ENCODE results near the gene LPIN1. TPM values are rescaled to one million over a fixed set of nuclear protein-coding genes. Genes with fewer than 3 reads are reported as not detected.

The LPIN1 gene
- total and polyA plus RNA-seq, 2 of the 13 experiments (the other 11 are each of a cell fraction or from before 2014, with no cell fraction given), result 9.7 to 19.4 TPM

- TF ChIP-seq THAP9 (CRISPR knock-in tag; IDR thresholded peaks at IDR 0.05; ENCODE audit: borderline replicate concordance), result peak; percentile 20; the same call in 1 of the 2 replicates
- 0 out of 2 replicates have a peak, but pooled peaks have one; percentile 23 for TF ChIP-seq KAT8 (CRISPR knock-in tag; IDR thresholded peaks at IDR 0.05)
- TF ChIP-seq FOXC1 (CRISPR knock-in tag; IDR thresholded peaks at IDR 0.05; ENCODE audit: borderline replicate concordance), result 0 out of 2 replicates have a peak, but pooled peaks have one; percentile 48
- TF ChIP-seq ZNF740 (CRISPR knock-in tag; IDR thresholded peaks at IDR 0.05), result peak; percentile 76; the same call in 1 of the 2 replicates
- no peak for TF ChIP-seq ZNF609 (CRISPR knock-in tag; IDR thresholded peaks at IDR 0.05; ENCODE audit: borderline replicate concordance)
- peak; percentile 57; the same call in 1 of the 2 replicates for TF ChIP-seq ZNF574 (CRISPR knock-in tag; IDR thresholded peaks at IDR 0.05)
- 0 out of 2 replicates have a peak, but pooled peaks have one; percentile 26 for TF ChIP-seq ARID5B (CRISPR knock-in tag; IDR thresholded peaks at IDR 0.05)
- TF ChIP-seq XRCC5 (optimal IDR thresholded peaks at IDR 0.05; ENCODE audit: low read length), result peak; percentile 93
- peak; percentile 83 for TF ChIP-seq ZNF607 (CRISPR knock-in tag; IDR thresholded peaks at IDR 0.05; ENCODE audit: borderline replicate concordance)
- TF ChIP-seq ZEB1 (IDR thresholded peaks at IDR 0.05; ENCODE audit: insufficient replicate concordance, low read depth), result peak; percentile 58
- peak; percentile 33 for TF ChIP-seq HNRNPLL (IDR thresholded peaks at IDR 0.05; ENCODE audit: low read depth, low read length, poor library complexity, severe bottlenecking)
Measured at GRCh38 chr2:11778923-11779757, 32.7 kb downstream of the LPIN1 start (continued).
